AML-193 (cell line): ENCODE data around the gene LBHD2.
"Not testable (repeated sequence)": the region's sequence is repeated elsewhere in the genome, so short reads cannot be mapped to it uniquely, and the experiment has no call there.

Experiments
- DNase-seq, 2 experiments: peaks; one replicate each; lab custom pipeline; 2025; lab: John Stamatoyannopoulos, UW

LBHD2 gene

GRCh38 chr14:103084021-103084919, at the start of gene LBHD2:
TSS of gene LBHD2 (plus strand) at chr14:103084210. CDS start at chr14:103086013, 1,803 bp downstream.
- no peak for DNase-seq

DNA sequence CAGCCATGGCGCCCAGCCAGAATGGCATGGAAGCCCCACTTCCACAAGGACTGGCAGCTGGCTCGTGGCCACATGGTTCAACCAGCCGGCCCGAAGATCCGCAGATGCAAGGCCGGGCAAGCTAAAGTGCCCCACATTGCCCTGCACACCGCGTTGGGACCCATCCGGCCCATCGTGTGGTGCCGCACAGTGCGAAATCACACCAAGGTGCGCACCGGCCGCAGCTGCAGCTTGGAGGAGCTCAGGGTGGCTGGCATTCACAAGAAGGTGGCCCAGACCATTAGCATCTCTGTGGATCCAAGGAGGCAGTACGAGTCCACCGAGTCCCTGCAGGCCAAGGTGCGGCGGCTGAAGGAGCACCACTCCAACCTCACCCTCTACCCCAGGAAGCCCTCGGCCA, 42.5 kb upstream of the LBHD2 start:
- no peak for DNase-seq

- no peak for DNase-seq
Measured at GRCh38 chr14:103043257-103044015, 40.6 kb upstream of the LBHD2 start.

DNA sequence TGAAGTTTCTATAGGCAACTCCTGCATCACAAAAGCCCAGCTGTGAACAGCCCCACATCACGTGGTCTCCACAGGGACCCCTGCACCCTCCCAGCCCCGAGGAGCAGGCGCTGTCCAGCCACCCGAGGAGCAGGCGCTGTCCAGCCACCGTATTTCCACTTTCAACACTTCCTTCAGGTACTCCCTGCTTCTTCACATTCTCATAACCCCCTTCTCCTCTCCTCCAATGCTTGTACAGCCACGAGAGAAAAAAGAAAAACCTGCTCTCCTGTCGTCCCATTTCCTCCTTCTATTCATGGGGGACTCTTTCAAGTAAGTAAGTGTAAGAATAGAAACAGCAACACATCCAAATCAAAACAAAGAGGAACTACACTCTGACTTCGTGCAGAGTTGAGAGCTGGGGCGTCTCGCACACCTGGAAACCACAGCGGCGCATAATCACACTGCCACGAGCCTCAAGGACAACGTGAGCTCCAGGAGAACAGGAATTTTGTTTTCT, 38.6 kb upstream of the LBHD2 start:
- no peak for DNase-seq

GRCh38 chr14:103047453-103047852, 36.6 kb upstream of the LBHD2 start:
- not testable (repeated sequence) for DNase-seq

GRCh38 chr14:103050935-103051334, 33.1 kb upstream of the LBHD2 start:
- no peak for DNase-seq

DNA sequence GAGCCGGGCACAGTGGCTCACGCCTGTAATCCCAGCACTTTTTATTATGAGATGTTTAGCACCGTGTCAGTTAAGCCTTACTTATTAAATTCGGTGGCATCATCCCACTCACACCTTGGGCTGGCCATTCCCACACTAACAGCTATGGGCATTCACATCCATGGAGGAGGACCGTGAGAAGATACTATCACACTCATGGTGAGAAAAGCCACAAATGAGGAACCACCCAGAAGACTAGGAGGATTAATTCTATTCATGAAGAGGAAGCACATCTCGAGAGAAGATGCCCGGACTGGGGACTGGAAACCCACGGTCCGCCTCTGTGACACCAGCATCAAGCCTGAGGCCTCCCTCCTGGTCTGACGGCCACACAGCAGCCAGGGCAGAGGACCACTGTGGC, 31.6 kb upstream of the LBHD2 start:
- peak; percentile 18 to 44 for DNase-seq

DNA sequence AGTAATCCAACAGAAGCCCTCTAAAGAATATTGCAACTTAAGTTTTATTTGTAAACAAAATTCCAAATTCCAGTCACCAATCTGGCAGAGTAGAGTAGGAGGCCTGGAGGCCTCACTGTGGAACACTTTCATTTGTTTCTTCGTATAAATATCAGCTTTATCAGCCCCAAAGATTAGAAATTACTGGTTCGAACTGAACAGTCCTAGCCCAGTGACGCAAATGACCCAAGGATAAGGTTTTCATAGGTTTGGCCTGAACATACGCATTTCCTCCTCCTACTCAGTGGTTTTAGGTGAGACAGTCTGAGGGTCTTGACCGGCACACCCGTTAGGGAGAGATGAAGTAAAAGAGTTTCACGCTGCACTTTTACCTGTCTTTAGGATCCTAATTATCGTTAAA, 28.3 kb upstream of the LBHD2 start:
- no peak for DNase-seq

GRCh38 chr14:103056322-103057027, 27.5 kb upstream of the LBHD2 start:
- DNase-seq = no peak

GRCh38 chr14:103057028-103057371, 27.0 kb upstream of the LBHD2 start:
- no peak for DNase-seq

DNA sequence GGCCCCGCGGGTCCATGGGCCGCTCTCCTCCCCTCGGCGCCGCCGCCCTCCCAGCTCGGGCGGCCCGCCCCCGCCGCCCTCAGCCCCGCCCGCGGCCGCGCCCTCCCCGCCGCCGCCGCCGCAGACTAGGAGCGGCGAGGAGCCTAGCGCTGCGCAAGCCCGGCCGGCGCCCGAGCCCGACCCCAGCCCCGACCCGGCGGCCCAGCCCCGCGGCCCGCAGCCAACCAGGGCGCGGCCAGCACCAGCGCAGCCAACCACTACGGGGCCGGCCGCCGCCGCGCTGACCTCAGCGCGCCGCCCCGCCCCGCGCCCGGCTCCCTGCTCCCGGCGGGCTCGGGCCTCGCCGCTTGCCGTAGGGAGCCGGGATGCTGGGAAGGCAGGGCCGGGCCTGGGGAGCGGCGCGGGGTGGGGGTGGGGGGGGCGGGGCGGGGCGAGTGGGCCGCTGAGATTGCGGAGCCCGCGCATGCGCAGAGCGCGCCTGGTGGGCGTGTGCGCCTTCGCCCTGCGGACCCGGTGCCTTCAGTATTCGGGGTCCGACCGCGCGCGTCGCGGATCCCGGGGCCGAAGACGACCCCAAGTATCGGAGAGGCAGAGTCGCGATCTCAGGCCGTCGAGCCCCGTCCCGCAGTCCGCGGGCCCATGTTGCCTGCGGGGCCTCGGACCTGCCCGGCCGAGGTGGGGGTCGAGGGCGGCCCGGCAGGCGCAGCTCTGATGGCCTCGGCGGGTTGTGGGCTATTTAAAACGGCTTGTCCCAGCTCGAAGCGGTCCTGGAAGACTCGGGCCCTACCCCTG, 26.4 kb upstream of the LBHD2 start, which contains the start of gene CDC42BPB:
TSS of gene CDC42BPB (minus strand) at position 178 of the 792 bp plus-strand sequence. CDS start 376 bp downstream, outside the sequence.
- no peak for DNase-seq

DNA sequence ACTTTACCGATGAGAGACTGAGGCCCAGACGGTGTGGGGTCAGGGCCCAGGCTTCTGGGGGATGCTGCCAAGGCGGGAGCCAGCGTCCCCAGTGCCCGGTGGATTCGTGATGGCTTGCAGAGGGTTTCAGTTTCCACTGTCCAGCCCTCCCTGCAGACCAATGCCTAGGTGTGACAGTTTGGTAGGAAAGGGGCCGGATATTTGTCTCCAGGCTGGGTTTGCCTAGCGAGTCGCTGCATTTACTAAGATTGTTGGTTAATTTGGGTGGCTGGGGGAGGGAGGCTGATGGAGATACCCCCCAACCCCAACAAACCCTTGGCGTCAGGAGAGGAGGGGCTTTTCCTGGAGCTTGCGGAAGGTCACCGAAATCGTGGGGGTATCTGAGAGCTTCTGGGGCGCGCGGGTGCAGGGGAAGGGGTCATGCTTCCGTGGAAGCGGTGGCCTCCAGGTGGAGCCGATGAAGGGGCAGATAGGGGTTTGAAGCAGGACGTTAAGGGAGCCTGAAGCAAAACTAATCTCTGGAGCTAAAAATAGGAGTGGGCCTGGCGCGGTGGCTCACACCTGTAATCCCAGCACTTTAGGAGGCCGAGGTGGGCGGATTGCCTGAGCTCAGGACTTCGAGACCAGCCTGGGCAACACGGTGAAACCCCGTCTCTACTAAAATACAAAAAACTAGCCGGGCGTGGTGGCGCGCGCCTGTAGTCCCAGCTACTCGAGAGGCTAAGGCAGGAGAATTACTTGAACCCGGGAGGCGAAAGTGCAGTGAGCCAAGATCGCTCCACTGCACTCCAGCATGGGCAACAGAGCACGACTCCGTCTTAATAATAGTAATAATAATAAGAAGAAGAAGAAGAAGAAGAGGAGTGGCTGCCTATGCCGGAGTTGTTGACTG, 25.6 kb upstream of the LBHD2 start:
- DNase-seq = no peak

- no peak for DNase-seq
Measured at GRCh38 chr14:103059556-103059955, 24.5 kb upstream of the LBHD2 start.

GRCh38 chr14:103061482-103061976, 22.5 kb upstream of the LBHD2 start:
- no peak for DNase-seq

- no peak for DNase-seq
Measured at GRCh38 chr14:103064436-103064835, 19.6 kb upstream of the LBHD2 start.

- no peak for DNase-seq
Measured at GRCh38 chr14:103064978-103065377, 19.0 kb upstream of the LBHD2 start.

DNA sequence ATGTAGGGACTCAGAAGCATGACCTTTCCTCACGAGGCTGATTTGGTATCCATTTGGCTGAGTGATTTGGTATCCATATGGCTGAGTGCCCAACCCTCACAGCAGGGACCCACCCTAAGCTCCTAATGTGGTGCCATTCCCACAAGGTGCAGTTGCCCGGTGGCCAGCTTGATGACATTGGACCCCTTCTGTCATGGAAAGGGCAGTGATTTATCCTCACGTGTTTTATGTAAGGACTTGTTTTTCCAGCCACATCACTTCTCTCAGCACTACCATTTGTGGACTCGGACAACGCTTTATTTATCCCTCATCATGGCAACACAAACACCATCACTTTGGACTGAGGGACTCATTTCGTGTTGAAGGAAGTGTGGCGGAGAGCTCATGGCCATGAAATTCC, 18.1 kb upstream of the LBHD2 start:
- no peak for DNase-seq

DNA sequence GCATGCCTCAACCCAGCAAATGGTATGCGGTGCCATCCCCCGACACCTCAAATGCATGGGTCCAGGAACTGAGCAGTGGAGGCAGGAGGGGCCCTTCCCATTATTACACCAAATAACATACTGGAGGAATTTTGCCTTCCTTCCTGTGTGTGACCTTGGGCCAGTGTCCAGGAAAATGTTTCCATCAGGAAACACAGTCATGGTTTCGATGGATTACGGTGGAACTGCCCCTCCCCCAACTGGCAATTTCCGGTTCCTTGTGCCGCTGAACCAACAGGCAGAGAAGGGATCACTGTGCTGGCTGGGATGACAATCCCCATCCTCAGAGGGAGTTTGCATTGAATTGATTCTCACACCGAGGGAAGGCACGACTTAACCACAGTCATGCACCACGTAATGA, 17.6 kb upstream of the LBHD2 start:
- DNase-seq = no peak

DNA sequence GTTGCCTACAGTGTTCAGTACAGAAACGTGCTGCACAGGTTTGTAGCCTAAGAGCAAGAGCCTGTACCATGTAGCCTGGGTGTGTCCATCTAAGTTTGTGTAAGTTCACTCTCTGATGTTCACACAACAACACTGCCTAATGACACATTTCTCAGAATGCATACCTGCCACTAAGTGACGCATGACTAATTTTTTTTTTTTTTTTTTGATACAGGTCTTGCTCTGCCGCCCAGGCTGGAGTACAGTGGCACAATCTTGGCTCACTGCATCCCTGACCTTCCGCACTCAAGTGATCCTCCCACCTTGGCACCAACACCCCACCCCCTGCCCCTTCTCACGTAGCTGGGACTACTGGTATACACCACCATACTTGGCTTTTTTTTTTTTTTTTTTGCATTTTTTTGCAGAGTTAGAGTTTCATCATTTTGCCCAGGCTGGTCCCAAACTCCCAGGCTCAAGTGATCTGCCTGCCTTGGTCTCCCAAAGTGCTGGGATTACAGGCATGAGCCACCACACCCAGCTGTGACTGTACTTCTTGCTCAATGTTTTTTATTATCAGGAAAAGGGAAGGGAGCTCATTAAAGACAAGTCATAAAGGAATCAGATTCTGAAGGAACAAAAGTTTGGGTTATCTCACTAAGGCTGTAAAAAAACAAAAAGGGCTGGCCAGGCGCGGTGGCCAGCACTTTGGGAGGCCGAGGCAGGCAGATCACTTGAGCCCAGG, 16.6 kb upstream of the LBHD2 start:
- DNase-seq = no peak
